Esophagus muscularis mucosa (tissue), 4 donors: Measurements from ENCODE around the gene PTPRT. TPM values are rescaled to one million over a fixed set of nuclear protein-coding genes. Genes with fewer than 3 reads are reported as not detected.
"Not testable (repeated sequence)": the region's sequence is repeated elsewhere in the genome, so short reads cannot be mapped to it uniquely, and the experiment has no call there.

Experiments used
- DNase-seq: peaks from one replicate; pipeline ENCODE4 v3.0.0-alpha.2; 2017; ENCODE audit errors: extremely low spot score
- H3K27ac ChIP-seq, 4 donors: fragments of 200-600 bp; sonication (generic); replicated peaks in 1 of 4; 1 replicate in 3 of 4; 2 replicates in 1 of 4; pipeline ENCODE4 v1.5.1; 2016 to 2019; ENCODE audit warnings: mild to moderate bottlenecking in 1 of 4
- H3K27me3 ChIP-seq, 4 donors: fragments of 200-600 bp; sonication (generic); one replicate each; pipeline versions ENCODE4 v1.5.1 to v1.6.0; 2016 to 2019
- H3K36me3 ChIP-seq, 4 donors: fragments of 200-600 bp; sonication (generic); one replicate each; pipeline ENCODE4 v1.5.1; 2016 to 2019
- H3K4me1 ChIP-seq, 4 donors: fragments of 200-600 bp; sonication (generic); one replicate each; pipeline ENCODE4 v1.5.1; 2016 to 2019
- H3K4me3 ChIP-seq, 4 donors: fragments of 200-600 bp; sonication (generic); 1 replicate in 2 of 4; 2 replicates in 2 of 4; pipeline ENCODE4 v1.5.1; 2016 to 2019; ENCODE audit warnings: mild to moderate bottlenecking in 4 of 4, moderate library complexity in 1 of 4
- H3K9me3 ChIP-seq, 4 donors: fragments of 200-600 bp; sonication (generic); 1 replicate in 3 of 4; 2 replicates in 1 of 4; pipeline ENCODE4 v1.5.1; 2016 to 2019
- CTCF ChIP-seq, 3 experiments: fragments of 200-600 bp in 2 of 3; fragments of 450-650 bp in 1 of 3; sonication (generic) in 2 of 3; IDR thresholded peaks; one replicate each; pipeline ENCODE4 v1.5.1; 2017 to 2019; ENCODE audit warnings: antibody characterized with exemption in 3 of 3, mild to moderate bottlenecking in 2 of 3, moderate library complexity in 1 of 3
- EP300 ChIP-seq: sonication (generic); formaldehyde crosslinking; IDR thresholded peaks from one replicate; pipeline ENCODE4 v1.6.1; 2017; ENCODE audit warnings: antibody characterized with exemption
- POLR2A ChIP-seq: fragments of 450-650 bp; IDR thresholded peaks from one replicate; pipeline ENCODE4 v1.6.1; 2017; ENCODE audit warnings: antibody characterized with exemption, moderate library complexity, mild to moderate bottlenecking, low read depth
- POLR2AphosphoS5 ChIP-seq, 2 donors: sonication (generic); formaldehyde crosslinking; IDR thresholded peaks; one replicate each; pipeline ENCODE4 v1.6.1; 2017; ENCODE audit warnings: antibody characterized with exemption in 2 of 2
- WGBS: methylation state at CpG from one replicate; pipeline ENCODE4 v1.1.5; 2018; 5-methylcytosine and 5-hydroxymethylcytosine counted together
- intact Hi-C: fragments of 100-400 bp; cut with DNase I; formaldehyde crosslinking; loops from one replicate; pipeline ENCODE4 v1.15.1; 2023
- total RNA-seq, 4 donors: library from RNA; depleted of rRNA; stranded (reverse); fragments of >200 nt; gene quantifications; one replicate each; pipeline versions ENCODE4 v1.1.0 to v1.2.1, GENCODE V29; 2016

The PTPRT gene
- total RNA-seq, 4 donors from 2014 or later = 0.06 to 0.39 TPM; not detected in 2

GRCh38 chr20:43165611-43166010 is 24.1 kb downstream of the PTPRT start:
- H3K27ac ChIP-seq = no peak overlapping the region
- H3K4me3 ChIP-seq = no peak overlapping the region
- TF ChIP-seq CTCF (IDR thresholded peaks at IDR 0.05) = no peak
- no peak for TF ChIP-seq POLR2AphosphoS5 (IDR thresholded peaks at IDR 0.05)
- no peak for TF ChIP-seq POLR2A
- TF ChIP-seq EP300 = no peak
- intact Hi-C loops = no loop called here
- 92% methylated on average over 6 of the region's 6 CpGs for WGBS
- no peaks in the 10 kb centered on the region for H3K4me1 ChIP-seq
- no peaks in the 10 kb centered on the region for H3K9me3 ChIP-seq
- peaks cover 0 to 4% (median 0%) of the 10 kb centered on the region in 4 donors for H3K27me3 ChIP-seq
- DNase-seq = no peak
- H3K36me3 ChIP-seq = no peaks in the 10 kb centered on the region

- H3K9me3 ChIP-seq, intact Hi-C loops, H3K27ac ChIP-seq, H3K36me3 ChIP-seq, H3K4me3 ChIP-seq, DNase-seq, H3K4me1 ChIP-seq, H3K27me3 ChIP-seq: not testable (repeated sequence)
- WGBS = 71% methylated on average over 1 of the region's 1 CpG
Measured at GRCh38 chr20:43164736-43165135, 25.0 kb downstream of the PTPRT start.

- Histone ChIP-seq H3K4me1 (no peaks in the 10 kb centered on the region), H3K27me3 (peaks cover 0 to 10% (median 0%) of the 10 kb centered on the region in 4 donors), H3K36me3 (no peaks in the 10 kb centered on the region), H3K9me3 (no peaks in the 10 kb centered on the region), H3K27ac (no peak overlapping the region), H3K4me3 (no peak overlapping the region)
- no peak for DNase-seq
- intact Hi-C loops = no loop called here
- no peak for TF ChIP-seq POLR2A
- TF ChIP-seq CTCF (IDR thresholded peaks at IDR 0.05) = no peak
- TF ChIP-seq POLR2AphosphoS5 (IDR thresholded peaks at IDR 0.05) = no peak
- TF ChIP-seq EP300 = no peak
- WGBS = 65% methylated on average over 6 of the region's 6 CpGs
Measured at GRCh38 chr20:43161716-43162115, 28.0 kb downstream of the PTPRT start.

GRCh38 chr20:43160941-43161340 is 28.8 kb downstream of the PTPRT start:
- Histone ChIP-seq H3K9me3 (no peaks in the 10 kb centered on the region), H3K36me3 (no peaks in the 10 kb centered on the region), H3K4me1 (no peaks in the 10 kb centered on the region), H3K4me3 (no peak overlapping the region), H3K27me3 (peaks cover 0 to 16% (median 0%) of the 10 kb centered on the region in 4 donors), H3K27ac (no peak overlapping the region)
- no peak for DNase-seq
- TF ChIP-seq CTCF (IDR thresholded peaks at IDR 0.05) = no peak
- TF ChIP-seq POLR2AphosphoS5 (IDR thresholded peaks at IDR 0.05) = no peak
- TF ChIP-seq EP300 = no peak
- TF ChIP-seq POLR2A = no peak
- 39% methylated on average over 6 of the region's 6 CpGs for WGBS
- intact Hi-C loops = no loop called here

- peaks cover 0 to 19% (median 0%) of the 10 kb centered on the region in 4 donors for H3K27me3 ChIP-seq
- no peaks in the 10 kb centered on the region for H3K4me1 ChIP-seq
- intact Hi-C loops = no loop called here
- DNase-seq = no peak
- H3K36me3 ChIP-seq = no peaks in the 10 kb centered on the region
- H3K9me3 ChIP-seq = no peaks in the 10 kb centered on the region
- no peak overlapping the region for H3K27ac ChIP-seq
- no peak overlapping the region for H3K4me3 ChIP-seq
- TF ChIP-seq POLR2A (no peak), CTCF (IDR thresholded peaks at IDR 0.05) (no peak), POLR2AphosphoS5 (IDR thresholded peaks at IDR 0.05) (no peak), EP300 (no peak)
- 61% methylated on average over 9 of the region's 9 CpGs for WGBS
Measured at GRCh38 chr20:43159994-43160393, 29.7 kb downstream of the PTPRT start.
